GDM1 (cell line): ENCODE data around the gene HTRA1.

Experiments used
- DNase-seq: peaks from one replicate; lab custom pipeline; 2025; lab: John Stamatoyannopoulos, UW

Gene HTRA1

DNA sequence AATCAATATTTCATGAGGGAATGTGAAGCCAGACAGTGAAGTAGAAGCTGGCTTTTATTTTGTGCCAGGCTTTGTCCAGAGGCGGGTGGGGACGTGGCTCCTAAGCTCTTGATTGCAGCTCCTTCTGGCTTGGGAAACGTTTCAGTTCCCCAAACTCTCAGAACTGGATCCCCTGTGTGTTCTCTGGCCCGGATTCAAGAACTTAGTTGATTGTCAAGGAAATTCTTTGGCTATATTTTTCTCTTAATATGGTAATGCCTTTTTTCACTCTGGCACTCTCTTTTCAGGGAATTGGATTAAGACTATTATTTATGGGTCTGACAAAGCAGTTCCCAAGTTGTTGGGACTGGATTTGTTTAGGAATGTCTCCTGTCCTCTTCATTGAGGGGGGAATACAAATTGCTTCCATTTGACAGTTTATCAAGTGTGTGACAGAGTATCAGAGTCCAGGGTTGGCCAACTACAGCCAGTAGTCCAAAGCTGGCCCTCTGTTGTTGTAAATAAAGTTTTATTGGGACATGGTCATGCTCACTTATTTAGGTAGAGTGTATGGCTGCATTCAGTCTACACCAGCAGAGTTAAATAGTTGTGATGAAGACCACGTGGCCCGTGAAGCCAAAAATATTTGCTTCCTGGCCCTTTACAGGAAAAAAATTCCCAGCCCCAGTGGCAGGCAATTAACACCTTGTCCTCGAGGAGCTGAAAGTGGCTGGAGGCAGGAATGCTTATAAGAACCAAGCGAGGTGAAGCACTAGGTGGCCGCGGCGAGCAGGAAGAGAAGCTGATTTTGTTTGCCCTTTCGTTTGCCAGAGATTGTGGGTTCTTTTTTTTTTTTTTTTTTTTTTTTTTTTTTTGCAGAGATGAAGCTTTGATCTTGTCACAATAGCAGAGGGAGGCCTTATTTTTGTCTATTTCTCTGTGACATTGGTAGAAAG lies 34.3 kb downstream of the HTRA1 start:
- DNase-seq = no peak

DNA sequence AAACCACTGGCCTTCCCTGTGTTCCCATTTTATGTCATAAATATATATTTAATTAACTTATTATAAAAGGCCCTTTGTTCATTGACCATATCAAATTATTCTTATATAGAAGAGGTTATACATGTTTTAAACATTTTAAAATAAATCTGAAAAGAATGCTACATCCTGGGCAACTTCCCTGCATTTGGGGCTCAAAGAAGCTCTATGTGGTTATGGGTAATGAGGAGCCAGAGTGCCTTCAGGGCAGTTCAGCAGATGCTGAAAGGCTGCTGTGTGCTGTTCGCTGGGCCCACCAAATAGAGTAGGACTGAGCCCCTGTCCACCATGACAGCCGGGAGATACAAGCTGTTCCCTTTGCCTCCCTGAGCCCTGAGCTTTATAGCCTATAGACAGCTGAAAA lies 35.9 kb downstream of the HTRA1 start:
- no peak for DNase-seq

DNA sequence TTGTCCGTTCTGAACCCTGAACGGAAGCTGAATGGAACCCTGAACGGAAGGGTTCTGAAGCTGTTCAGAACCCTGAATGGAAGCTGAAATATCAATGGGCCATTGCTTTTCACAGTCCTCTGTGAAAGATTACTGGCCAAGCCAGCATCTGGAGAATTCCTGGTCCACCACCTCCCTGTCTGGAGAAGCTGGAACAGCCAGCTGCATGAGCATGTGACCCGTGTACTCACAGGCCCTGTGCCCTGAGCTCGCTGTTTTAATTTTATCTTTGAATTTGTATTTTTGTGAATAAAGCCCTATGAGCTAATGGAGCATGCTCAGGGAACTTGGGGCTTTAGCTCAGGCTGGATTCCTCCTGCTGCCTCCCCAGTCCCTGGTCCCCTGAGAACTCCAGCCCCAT lies 37.2 kb downstream of the HTRA1 start:
- no peak for DNase-seq

DNA sequence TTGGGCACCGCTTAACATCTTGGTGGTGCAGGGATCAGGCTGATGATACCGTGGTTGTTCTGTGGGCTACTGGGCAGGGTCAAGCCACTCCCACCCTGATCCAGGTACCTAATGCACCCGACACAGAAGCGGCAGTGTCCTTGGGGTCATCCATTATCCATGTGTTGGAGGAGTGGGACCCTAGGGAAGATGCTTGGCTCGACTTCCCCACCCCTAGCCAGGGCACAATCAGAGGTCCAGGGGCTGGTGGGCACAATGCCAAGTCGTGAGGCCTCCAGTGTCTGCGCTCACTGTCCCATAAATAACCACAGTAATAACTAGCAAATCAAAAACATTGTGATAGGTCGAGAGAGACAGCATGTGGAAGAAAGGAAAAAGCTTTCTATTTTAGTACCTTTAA lies 37.7 kb downstream of the HTRA1 start:
- DNase-seq = no peak

- DNase-seq = no peak
These were observed 38.2 kb downstream of the HTRA1 start for GRCh38 chr10:122499491-122499941.

DNA sequence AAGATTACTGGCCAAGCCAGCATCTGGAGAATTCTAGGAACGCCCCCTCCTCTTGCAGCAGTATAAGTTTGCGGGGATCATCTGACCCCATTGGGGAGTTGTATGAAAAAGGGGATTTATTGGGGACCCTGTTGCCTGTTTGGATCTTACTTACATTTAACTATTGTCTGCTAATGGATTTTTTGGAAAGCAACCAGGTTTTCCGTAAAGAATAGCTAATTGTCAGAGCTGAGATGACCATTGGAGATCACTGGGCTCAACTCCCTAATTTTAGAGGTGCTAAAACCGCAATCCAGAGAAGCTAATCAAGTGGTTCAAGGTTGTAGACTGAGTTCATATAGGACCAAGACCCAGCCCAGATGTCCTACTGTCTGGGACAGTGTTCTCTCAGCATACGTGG lies 38.8 kb downstream of the HTRA1 start:
- DNase-seq = no peak

GRCh38 chr10:122500726-122501125 lies 39.4 kb downstream of the HTRA1 start:
- DNase-seq = no peak

- DNase-seq = no peak
These were observed 41.7 kb downstream of the HTRA1 start for GRCh38 chr10:122503012-122503411.

DNA sequence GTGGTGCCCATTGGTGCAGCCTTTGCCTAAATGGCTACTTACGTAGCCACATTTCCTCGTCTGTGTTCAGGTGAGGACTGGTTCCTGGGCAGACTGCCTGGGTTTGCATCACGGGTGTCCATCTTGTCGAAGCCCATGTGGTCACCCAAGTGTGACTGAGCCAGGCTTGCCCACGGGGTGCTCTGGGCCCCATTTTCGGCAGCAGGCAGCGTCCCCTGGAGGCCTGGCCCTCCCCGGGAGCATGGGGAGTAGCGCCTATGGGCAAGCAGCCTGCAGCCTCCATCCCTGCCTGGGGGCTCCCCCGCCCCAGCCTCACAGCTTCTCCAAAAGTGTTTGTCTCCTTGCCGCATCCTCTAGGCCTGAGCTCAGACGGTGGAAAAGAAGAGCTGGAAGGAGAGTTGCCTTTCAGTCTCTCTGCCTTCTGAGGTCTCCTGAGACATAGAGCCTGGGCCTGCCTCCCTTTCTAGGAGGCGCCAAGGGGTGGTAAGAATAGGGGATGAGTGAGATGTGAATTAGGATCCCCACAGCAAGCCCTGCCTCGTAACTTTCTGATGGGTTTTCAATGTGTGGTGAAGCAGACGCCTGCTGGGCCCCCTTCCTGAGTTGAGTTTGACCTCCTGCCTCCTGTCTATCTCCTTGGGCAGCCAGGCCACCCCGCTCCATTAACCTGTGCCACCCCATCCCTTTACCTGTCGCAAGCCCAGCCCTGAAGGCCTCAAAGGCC lies 42.7 kb downstream of the HTRA1 start:
- no peak for DNase-seq

- no peak for DNase-seq
These were observed 43.2 kb downstream of the HTRA1 start for GRCh38 chr10:122504610-122504950.

DNA sequence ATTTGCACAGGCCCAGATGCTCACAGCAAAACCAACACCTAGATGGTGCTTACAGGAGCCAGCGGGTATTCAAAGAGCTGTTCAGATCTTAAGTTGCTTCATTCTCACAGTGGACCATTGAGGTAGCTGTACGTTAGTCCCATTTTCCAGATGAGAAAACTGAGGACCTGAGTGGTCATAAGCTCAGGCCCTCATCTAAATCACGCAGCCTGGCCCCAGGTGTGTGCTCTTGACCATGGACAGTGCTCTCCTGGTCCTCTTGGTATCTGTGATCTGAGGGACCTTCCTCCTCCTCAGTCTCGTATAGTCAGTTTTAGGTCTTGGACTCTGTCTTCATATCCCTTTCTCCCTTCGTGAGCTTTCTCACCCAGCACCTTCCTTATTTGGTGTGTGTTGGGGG lies 43.7 kb downstream of the HTRA1 start:
- no peak for DNase-seq

GRCh38 chr10:122505885-122506645 lies 44.7 kb downstream of the HTRA1 start:
- no peak for DNase-seq

DNA sequence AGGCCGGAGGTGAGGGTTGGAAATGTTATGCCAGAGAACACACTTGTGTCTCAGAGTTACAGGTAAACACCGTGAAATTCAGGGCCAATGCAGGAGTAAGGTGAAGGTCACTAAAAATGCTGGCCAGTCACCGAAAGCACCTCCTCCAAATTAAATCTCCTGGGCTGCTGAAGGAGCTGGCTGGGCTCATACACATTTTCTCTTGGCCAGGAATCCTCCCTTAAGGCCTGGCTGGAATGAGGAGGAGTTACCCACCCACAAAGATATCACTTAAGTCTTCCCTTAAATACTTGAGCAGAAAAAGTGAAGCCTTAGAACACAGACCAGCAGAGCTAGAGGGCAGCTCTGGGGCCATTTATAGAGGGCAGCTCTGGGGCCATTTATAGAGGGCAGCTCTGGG lies 46.3 kb downstream of the HTRA1 start:
- DNase-seq = no peak

GRCh38 chr10:122508021-122508420 lies 46.7 kb downstream of the HTRA1 start:
- DNase-seq = no peak

DNA sequence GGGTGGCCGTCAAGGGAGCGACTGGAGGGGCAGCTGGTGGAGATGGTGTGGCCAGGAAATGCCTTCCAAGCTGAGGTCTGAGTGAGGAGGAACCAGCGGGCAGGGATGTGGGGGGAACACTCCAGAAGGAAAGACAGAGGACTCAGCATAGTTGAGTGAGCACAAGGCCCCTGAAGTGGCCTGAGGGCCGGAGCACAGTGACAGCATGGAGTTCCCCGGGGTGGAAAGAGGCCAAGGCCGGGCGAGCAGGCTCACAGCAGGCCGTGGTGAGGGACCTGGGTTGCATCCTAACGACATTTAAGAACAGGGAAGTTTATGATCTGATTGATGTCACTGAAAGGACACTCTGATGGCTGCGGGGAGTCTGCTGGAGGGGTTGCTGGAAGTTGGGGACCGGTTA lies 48.0 kb downstream of the HTRA1 start:
- no peak for DNase-seq

DNA sequence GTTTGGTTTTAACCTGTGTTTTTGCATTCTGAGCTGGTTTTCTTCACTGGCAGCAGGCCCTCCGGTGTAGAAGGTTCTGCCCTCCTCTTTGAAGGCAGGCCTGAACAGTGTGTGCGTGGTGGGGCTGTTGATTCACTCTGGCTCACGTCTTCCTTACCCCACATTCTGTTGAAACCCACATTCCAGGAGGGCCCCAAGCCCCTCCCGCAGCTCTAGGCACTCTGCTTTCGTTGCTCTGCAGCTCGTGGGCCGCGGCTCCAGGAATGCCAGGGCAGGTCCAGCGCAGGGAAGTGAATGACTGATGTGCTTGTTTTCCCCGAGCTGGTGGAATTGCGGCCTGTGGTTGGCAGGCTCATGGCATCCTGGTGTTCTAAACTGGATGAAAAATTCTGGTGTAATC lies 49.0 kb downstream of the HTRA1 start:
- DNase-seq = no peak

GRCh38 chr10:122510736-122511135 lies 49.4 kb downstream of the HTRA1 start:
- DNase-seq = no peak

- no peak for DNase-seq
These were observed 51.7 kb downstream of the HTRA1 start for GRCh38 chr10:122513053-122513452.

- DNase-seq = no peak
These were observed 52.9 kb downstream of the HTRA1 start for GRCh38 chr10:122514045-122514840.

GRCh38 chr10:122515022-122515424 lies 53.7 kb downstream of the HTRA1 start:
- no peak for DNase-seq

- no peak for DNase-seq
These were observed 54.4 kb downstream of the HTRA1 start for GRCh38 chr10:122515588-122516231.
